HL-60 (cell line): ENCODE results near the gene MAN2B2.
A peak's percentile ranks its signal among the peaks of the same experiment; 100 is the strongest.

Experiments used
- DNase-seq, 2 experiments: peaks; one replicate each; pipeline ENCODE4 v3.0.0-alpha.2; 2010 to 2020; ENCODE audit warnings: low read depth in 1 of 2, low spot score in 1 of 2
- H3K27ac ChIP-seq: fragments of 250-450 bp; sonication (Bioruptor Pico); replicated peaks from 2 replicates; pipeline ENCODE4 v1.5.1; 2020; ENCODE audit warnings: mild to moderate bottlenecking, moderate library complexity
- H3K27me3 ChIP-seq: fragments of 250-450 bp; sonication (Bioruptor Pico); 2 replicates; pipeline ENCODE4 v1.5.1; 2021; ENCODE audit warnings: mild to moderate bottlenecking, moderate library complexity; ENCODE audit not compliant: insufficient read depth, poor library complexity, severe bottlenecking
- H3K4me3 ChIP-seq: replicated peaks from 2 replicates; pipeline ENCODE4 v1.5.1; 2011; ENCODE audit warnings: mild to moderate bottlenecking, control low read depth, low read length; ENCODE audit not compliant: insufficient read depth
- GABPA ChIP-seq: IDR thresholded peaks from 2 replicates; pipeline ENCODE4 v1.6.1; 2012; ENCODE audit warnings: low read depth
- POLR2AphosphoS5 ChIP-seq: IDR thresholded peaks from 2 replicates; pipeline ENCODE4 v1.6.1; 2012; ENCODE audit warnings: low read depth
- SPI1 ChIP-seq: IDR thresholded peaks from 2 replicates; pipeline ENCODE4 v1.6.1; 2012; ENCODE audit warnings: low read depth, mild to moderate bottlenecking, borderline replicate concordance
- TF ChIP-seq, protein P1 (sequence below): IDR thresholded peaks from one replicate; pipeline ENCODE4 v1.5.1; 2011; ENCODE audit warnings: low read length, control low read depth, inconsistent platforms; ENCODE audit not compliant: insufficient read depth
- TF ChIP-seq, protein P2 (sequence below): IDR thresholded peaks from 2 replicates; pipeline ENCODE4 v1.6.1; 2012; ENCODE audit warnings: low read depth; ENCODE audit not compliant: insufficient replicate concordance

Gene MAN2B2

DNA sequence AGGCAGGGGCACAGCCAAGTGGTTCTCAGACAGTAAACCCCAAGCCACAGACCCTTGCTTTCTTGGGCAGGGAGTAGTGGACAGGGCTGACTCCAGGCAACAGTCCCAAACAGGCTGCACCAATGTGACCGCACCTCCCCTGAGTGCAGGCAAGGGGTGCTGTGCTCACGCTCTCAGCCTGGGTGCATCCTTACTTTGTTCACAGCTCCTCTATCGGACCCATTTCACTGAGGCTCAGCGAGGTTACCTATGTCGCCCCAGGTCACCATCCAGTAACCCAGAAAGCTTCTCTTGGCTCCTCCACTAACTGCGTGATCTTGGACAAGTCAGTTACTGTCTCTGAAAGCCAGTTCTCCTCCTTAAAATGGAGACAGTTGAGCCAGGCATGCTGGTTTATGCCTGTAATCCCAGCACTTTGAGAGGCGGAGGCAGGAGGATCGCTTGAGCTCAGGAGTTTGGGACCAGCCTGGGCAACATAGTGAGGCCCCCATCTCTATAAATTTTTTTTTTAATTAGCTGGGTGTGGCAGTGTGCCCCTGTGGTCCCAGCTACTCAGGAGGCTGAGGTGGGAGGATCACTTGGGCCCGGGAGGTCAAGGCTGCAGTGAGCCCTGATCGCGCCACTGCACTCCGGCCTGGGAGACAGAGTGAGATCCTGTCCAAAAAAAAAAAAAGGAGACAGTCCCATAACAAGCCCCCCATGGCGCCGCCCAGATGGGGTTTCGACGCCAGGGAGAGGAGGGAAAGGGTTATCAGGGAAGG, 823 bp upstream of the MAN2B2 start:
- DNase-seq, result peak in 1 of 2 experiments; percentile 23
- TF ChIP-seq POLR2AphosphoS5, result no peak
- Histone ChIP-seq H3K4me3 (peak overlapping the region; percentile 94), H3K27ac (no peak overlapping the region), H3K27me3 (peaks cover 2% of the 10 kb centered on the region)

DNA sequence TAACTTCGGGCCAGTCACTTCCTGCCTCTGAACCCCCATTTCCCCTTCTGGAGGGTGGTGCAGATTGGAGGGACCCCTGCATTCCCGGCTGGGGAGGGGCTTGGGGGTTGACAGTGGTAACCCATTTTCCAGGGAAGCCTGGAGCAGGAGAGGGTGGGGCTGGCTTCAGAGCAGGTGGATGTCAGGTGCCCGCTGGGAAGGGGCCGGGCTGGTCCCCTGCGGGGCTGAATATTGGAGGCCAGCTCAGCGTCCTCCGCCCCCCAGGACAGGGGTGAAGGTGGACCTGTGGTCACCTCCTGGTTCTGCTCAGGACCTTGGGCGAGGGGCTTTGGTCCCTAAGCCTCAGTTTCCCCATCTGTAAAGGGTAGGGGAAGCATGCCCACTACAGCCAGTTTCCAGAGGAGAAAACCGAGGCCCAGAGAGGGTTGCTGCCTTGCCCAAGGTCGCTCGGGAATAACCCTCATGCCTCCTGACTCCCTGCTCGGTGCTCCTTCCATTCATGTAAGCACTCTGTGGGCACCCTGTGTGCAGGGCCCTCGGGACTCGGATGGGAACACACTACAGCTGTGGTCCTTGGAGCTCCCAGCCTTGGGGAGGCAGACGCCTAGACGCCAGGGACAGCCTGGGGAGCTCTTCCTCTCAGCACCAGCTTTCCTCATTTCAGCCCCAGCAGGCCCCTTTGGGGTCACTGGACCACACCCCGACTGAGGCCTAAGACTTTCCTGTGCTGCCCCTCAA, 683 bp downstream of the MAN2B2 start:
- no peak for TF ChIP-seq POLR2AphosphoS5
- TF ChIP-seq, protein P1, sequence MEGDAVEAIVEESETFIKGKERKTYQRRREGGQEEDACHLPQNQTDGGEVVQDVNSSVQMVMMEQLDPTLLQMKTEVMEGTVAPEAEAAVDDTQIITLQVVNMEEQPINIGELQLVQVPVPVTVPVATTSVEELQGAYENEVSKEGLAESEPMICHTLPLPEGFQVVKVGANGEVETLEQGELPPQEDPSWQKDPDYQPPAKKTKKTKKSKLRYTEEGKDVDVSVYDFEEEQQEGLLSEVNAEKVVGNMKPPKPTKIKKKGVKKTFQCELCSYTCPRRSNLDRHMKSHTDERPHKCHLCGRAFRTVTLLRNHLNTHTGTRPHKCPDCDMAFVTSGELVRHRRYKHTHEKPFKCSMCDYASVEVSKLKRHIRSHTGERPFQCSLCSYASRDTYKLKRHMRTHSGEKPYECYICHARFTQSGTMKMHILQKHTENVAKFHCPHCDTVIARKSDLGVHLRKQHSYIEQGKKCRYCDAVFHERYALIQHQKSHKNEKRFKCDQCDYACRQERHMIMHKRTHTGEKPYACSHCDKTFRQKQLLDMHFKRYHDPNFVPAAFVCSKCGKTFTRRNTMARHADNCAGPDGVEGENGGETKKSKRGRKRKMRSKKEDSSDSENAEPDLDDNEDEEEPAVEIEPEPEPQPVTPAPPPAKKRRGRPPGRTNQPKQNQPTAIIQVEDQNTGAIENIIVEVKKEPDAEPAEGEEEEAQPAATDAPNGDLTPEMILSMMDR, result no peak
- peak; percentile 26; the same call in 1 of the 2 replicates for TF ChIP-seq SPI1
- DNase-seq, result no peak
- Histone ChIP-seq H3K27me3 (peaks cover 2% of the 10 kb centered on the region), H3K27ac (peak overlapping the region; percentile 70), H3K4me3 (peak overlapping the region; percentile 94)

DNA sequence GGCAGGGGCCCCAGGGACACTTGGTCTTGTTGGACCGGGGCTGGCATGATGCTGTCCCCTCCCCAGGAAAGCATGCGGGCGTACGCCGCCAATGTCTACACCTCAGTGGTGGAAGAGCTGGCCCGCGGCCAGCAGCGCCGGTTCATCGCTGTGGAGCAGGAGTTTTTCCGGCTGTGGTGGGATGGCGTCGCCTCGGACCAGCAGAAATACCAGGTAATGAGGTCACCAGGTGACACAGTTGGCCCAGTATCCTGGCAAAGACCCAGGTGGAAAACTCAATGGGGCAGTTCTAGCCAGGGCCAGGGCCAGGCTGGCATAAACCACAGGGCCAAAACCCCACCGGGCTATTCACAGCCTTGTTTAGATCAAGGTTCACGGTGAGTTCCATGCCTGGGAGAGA, 1.5 kb downstream of the MAN2B2 start:
- Histone ChIP-seq H3K4me3 (no peak overlapping the region), H3K27me3 (peaks cover 2% of the 10 kb centered on the region), H3K27ac (no peak overlapping the region)
- DNase-seq, result no peak
- TF ChIP-seq POLR2AphosphoS5 (no peak), SPI1 (no peak), GABPA (no peak)
- TF ChIP-seq, protein P2, sequence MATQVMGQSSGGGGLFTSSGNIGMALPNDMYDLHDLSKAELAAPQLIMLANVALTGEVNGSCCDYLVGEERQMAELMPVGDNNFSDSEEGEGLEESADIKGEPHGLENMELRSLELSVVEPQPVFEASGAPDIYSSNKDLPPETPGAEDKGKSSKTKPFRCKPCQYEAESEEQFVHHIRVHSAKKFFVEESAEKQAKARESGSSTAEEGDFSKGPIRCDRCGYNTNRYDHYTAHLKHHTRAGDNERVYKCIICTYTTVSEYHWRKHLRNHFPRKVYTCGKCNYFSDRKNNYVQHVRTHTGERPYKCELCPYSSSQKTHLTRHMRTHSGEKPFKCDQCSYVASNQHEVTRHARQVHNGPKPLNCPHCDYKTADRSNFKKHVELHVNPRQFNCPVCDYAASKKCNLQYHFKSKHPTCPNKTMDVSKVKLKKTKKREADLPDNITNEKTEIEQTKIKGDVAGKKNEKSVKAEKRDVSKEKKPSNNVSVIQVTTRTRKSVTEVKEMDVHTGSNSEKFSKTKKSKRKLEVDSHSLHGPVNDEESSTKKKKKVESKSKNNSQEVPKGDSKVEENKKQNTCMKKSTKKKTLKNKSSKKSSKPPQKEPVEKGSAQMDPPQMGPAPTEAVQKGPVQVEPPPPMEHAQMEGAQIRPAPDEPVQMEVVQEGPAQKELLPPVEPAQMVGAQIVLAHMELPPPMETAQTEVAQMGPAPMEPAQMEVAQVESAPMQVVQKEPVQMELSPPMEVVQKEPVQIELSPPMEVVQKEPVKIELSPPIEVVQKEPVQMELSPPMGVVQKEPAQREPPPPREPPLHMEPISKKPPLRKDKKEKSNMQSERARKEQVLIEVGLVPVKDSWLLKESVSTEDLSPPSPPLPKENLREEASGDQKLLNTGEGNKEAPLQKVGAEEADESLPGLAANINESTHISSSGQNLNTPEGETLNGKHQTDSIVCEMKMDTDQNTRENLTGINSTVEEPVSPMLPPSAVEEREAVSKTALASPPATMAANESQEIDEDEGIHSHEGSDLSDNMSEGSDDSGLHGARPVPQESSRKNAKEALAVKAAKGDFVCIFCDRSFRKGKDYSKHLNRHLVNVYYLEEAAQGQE, result no peak
- TF ChIP-seq, protein P1, result no peak

DNA sequence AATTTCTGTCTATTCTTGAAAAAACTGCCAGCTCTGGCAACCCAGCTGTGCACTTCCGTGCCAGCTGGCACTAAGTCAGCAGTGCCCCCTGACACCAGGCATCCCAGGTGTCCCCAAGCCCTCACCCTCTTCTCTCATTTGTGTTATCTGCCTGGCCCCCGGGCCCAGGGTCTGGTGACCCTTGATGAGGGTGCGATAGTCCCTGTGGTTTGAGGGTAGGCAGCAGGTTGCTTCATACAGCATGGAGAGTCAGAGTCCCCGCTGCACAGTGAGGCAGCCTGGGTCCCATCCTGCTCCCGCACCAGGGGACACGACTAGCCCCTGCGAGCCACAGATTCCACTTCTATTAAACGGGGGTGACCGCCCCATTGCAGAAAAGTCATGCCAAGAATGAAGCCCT, 1.9 kb downstream of the MAN2B2 start:
- H3K4me3 ChIP-seq, result no peak overlapping the region
- H3K27me3 ChIP-seq, result peaks cover 2% of the 10 kb centered on the region
- TF ChIP-seq, protein P2, result no peak
- TF ChIP-seq POLR2AphosphoS5 (no peak), GABPA (no peak), SPI1 (no peak)
- TF ChIP-seq, protein P1, result no peak
- H3K27ac ChIP-seq, result no peak overlapping the region
- DNase-seq, result no peak
